ENCODE results near the gene ZNF804A. TPM values are rescaled to one million over a fixed set of nuclear protein-coding genes. Genes with fewer than 3 reads are reported as not detected.

The ZNF804A gene
- total and polyA plus RNA-seq, 2 donors from 2014 or later = 0.19 to 1.2 TPM

- no peak overlapping the region for H3K27ac ChIP-seq (ENCODE audit: low read depth in 2 of 2, low read length in 2 of 2)
These were observed 47.8 kb downstream of the ZNF804A start for GRCh38 chr2:184646177-184646576.

GRCh38 chr2:184646593-184646992 lies 48.3 kb downstream of the ZNF804A start:
- H3K4me3 ChIP-seq (ENCODE audit: low read length in 3 of 3) = no peak overlapping the region
- no peak overlapping the region for H3K9ac ChIP-seq (ENCODE audit: low read length in 3 of 3)
- no peaks in the 10 kb centered on the region for H3K27me3 ChIP-seq (ENCODE audit: control insufficient read depth, insufficient read depth, low read length)
- H3K9me3 ChIP-seq (ENCODE audit: control insufficient read depth in 2 of 3, insufficient read depth in 1 of 3, low read length in 3 of 3) = no peaks in the 10 kb centered on the region
- TF ChIP-seq CTCF (IDR thresholded peaks at IDR 0.05; ENCODE audit: borderline replicate concordance, extremely low read depth, insufficient read depth) = no peak
- H3K27ac ChIP-seq (ENCODE audit: low read depth in 2 of 2, low read length in 2 of 2) = no peak overlapping the region
- DNase-seq = no peak
- H3K36me3 ChIP-seq (ENCODE audit: control insufficient read depth in 2 of 3, insufficient read depth in 3 of 3, low read length in 3 of 3) = no peaks in the 10 kb centered on the region
- FAIRE-seq = no peak
- intact Hi-C loops (cut with DNase I) = no loop called here
- no peaks in the 10 kb centered on the region for H3K4me1 ChIP-seq (ENCODE audit: control insufficient read depth in 2 of 3, insufficient read depth in 2 of 3, low read depth in 1 of 3, low read length in 3 of 3)

More at GRCh38 chr2:184646177-184646576, 47.8 kb downstream of the ZNF804A start:
- no peaks in the 10 kb centered on the region for H3K36me3 ChIP-seq (ENCODE audit: control insufficient read depth in 2 of 3, insufficient read depth in 3 of 3, low read length in 3 of 3)
- DNase-seq (no peak), FAIRE-seq (no peak)
- H3K9ac ChIP-seq (ENCODE audit: low read length in 3 of 3) = no peak overlapping the region
- H3K4me1 ChIP-seq (ENCODE audit: control insufficient read depth in 2 of 3, insufficient read depth in 2 of 3, low read depth in 1 of 3, low read length in 3 of 3) = no peaks in the 10 kb centered on the region
- no peaks in the 10 kb centered on the region for H3K27me3 ChIP-seq (ENCODE audit: control insufficient read depth, insufficient read depth, low read length)
- TF ChIP-seq CTCF (IDR thresholded peaks at IDR 0.05; ENCODE audit: borderline replicate concordance, extremely low read depth, insufficient read depth) = no peak
- no peaks in the 10 kb centered on the region for H3K9me3 ChIP-seq (ENCODE audit: control insufficient read depth in 2 of 3, insufficient read depth in 1 of 3, low read length in 3 of 3)
- intact Hi-C loops (cut with DNase I) = no loop called here
- H3K4me3 ChIP-seq (ENCODE audit: low read length in 3 of 3) = no peak overlapping the region

GRCh38 chr2:184654945-184655344 lies 56.6 kb downstream of the ZNF804A start:
- no peak for FAIRE-seq
- intact Hi-C loops (cut with DNase I) = no loop called here
- H3K4me3 ChIP-seq (ENCODE audit: low read length in 3 of 3) = no peak overlapping the region
- H3K4me1 ChIP-seq (ENCODE audit: control insufficient read depth in 2 of 3, insufficient read depth in 2 of 3, low read depth in 1 of 3, low read length in 3 of 3) = no peaks in the 10 kb centered on the region
- peak in 2 of 5 donors; percentile 4 to 7 for DNase-seq
- no peak for TF ChIP-seq CTCF (IDR thresholded peaks at IDR 0.05; ENCODE audit: borderline replicate concordance, extremely low read depth, insufficient read depth)
- no peaks in the 10 kb centered on the region for H3K36me3 ChIP-seq (ENCODE audit: control insufficient read depth in 2 of 3, insufficient read depth in 3 of 3, low read length in 3 of 3)
- no peaks in the 10 kb centered on the region for H3K27me3 ChIP-seq (ENCODE audit: control insufficient read depth, insufficient read depth, low read length)
- H3K9ac ChIP-seq (ENCODE audit: low read length in 3 of 3) = no peak overlapping the region
- H3K9me3 ChIP-seq (ENCODE audit: control insufficient read depth in 2 of 3, insufficient read depth in 1 of 3, low read length in 3 of 3) = no peaks in the 10 kb centered on the region
- H3K27ac ChIP-seq (ENCODE audit: low read depth in 2 of 2, low read length in 2 of 2) = no peak overlapping the region

- no peak for FAIRE-seq
These were observed 78.8 kb downstream of the ZNF804A start for GRCh38 chr2:184677171-184677570.

More at GRCh38 chr2:184677171-184677570, 78.8 kb downstream of the ZNF804A start:
- TF ChIP-seq CTCF (IDR thresholded peaks at IDR 0.05; ENCODE audit: borderline replicate concordance, extremely low read depth, insufficient read depth) = no peak
- intact Hi-C loops (cut with DNase I) = no loop called here
- DNase-seq = no peak
- no peaks in the 10 kb centered on the region for H3K36me3 ChIP-seq (ENCODE audit: control insufficient read depth in 2 of 3, insufficient read depth in 3 of 3, low read length in 3 of 3)
- H3K4me3 ChIP-seq (ENCODE audit: low read length in 3 of 3) = no peak overlapping the region
- H3K4me1 ChIP-seq (ENCODE audit: control insufficient read depth in 2 of 3, insufficient read depth in 2 of 3, low read depth in 1 of 3, low read length in 3 of 3) = no peaks in the 10 kb centered on the region
- no peaks in the 10 kb centered on the region for H3K9me3 ChIP-seq (ENCODE audit: control insufficient read depth in 2 of 3, insufficient read depth in 1 of 3, low read length in 3 of 3)
- no peak overlapping the region for H3K9ac ChIP-seq (ENCODE audit: low read length in 3 of 3)
- no peak overlapping the region for H3K27ac ChIP-seq (ENCODE audit: low read depth in 2 of 2, low read length in 2 of 2)
- H3K27me3 ChIP-seq (ENCODE audit: control insufficient read depth, insufficient read depth, low read length) = no peaks in the 10 kb centered on the region
